Loucy (cell line): Measurements from ENCODE around the gene NFATC1.
"Not testable (repeated sequence)": the region's sequence is repeated elsewhere in the genome, so short reads cannot be mapped to it uniquely, and the experiment has no call there.

ENCODE experiments used
- H2AFZ ChIP-seq: fragments of 200-600 bp; sonication (generic); 2 replicates; pipeline ENCODE4 v1.6.0; 2016; ENCODE audit warnings: antibody characterized with exemption, mild to moderate bottlenecking, low read length, moderate library complexity
- H3F3A ChIP-seq: fragments of 200-600 bp; 2 replicates; pipeline ENCODE4 v1.6.0; 2016; ENCODE audit warnings: antibody characterized with exemption, low read depth, mild to moderate bottlenecking
- H3K27me3 ChIP-seq: fragments of 200-600 bp; sonication (generic); 2 replicates; pipeline ENCODE4 v1.6.1; 2014; ENCODE audit warnings: low read length, mild to moderate bottlenecking; ENCODE audit not compliant: insufficient read depth, poor library complexity, severe bottlenecking
- H3K36me3 ChIP-seq: fragments of 200-600 bp; sonication (generic); 2 replicates; pipeline ENCODE4 v1.6.1; 2016; ENCODE audit warnings: low read length; ENCODE audit not compliant: insufficient read depth
- H3K4me1 ChIP-seq: fragments of 200-600 bp; sonication (generic); 2 replicates; pipeline ENCODE4 v1.5.1; 2014; ENCODE audit warnings: low read length, mild to moderate bottlenecking; ENCODE audit not compliant: insufficient read depth, poor library complexity, severe bottlenecking
- H3K4me2 ChIP-seq: fragments of 200-600 bp; sonication (generic); 2 replicates; pipeline ENCODE4 v1.6.0; 2014; ENCODE audit warnings: antibody characterized with exemption, low read length, low read depth, mild to moderate bottlenecking; ENCODE audit not compliant: poor library complexity, severe bottlenecking
- H3K4me3 ChIP-seq: fragments of 200-600 bp; sonication (generic); 2 replicates; pipeline ENCODE4 v1.5.1; 2014; ENCODE audit warnings: low read length, mild to moderate bottlenecking, mixed read lengths; ENCODE audit not compliant: poor library complexity, severe bottlenecking
- H3K79me2 ChIP-seq: fragments of 200-600 bp; sonication (generic); 2 replicates; pipeline ENCODE4 v1.6.1; 2014; ENCODE audit warnings: low read length; ENCODE audit not compliant: insufficient read depth
- H3K9ac ChIP-seq: fragments of 200-600 bp; sonication (generic); 2 replicates; pipeline ENCODE4 v1.6.0; 2014; ENCODE audit warnings: mild to moderate bottlenecking, low read depth, low read length, moderate library complexity; ENCODE audit not compliant: poor library complexity, severe bottlenecking
- H3K9me2 ChIP-seq: fragments of 200-600 bp; sonication (generic); replicated peaks from 2 replicates; pipeline ENCODE4 v1.6.1; 2016; ENCODE audit warnings: low read depth, low read length, mixed read lengths
- H3K9me3 ChIP-seq: fragments of 200-600 bp; sonication (generic); 2 replicates; pipeline ENCODE4 v1.6.1; 2014; ENCODE audit warnings: mild to moderate bottlenecking, antibody characterized with exemption, low read length, low read depth; ENCODE audit not compliant: insufficient read depth
- H4K20me1 ChIP-seq: fragments of 200-600 bp; sonication (generic); 2 replicates; pipeline ENCODE4 v1.6.0; 2014; ENCODE audit warnings: antibody characterized with exemption, low read length, mild to moderate bottlenecking; ENCODE audit not compliant: insufficient read depth, poor library complexity, severe bottlenecking
- CTCF ChIP-seq: fragments of 200-600 bp; sonication (generic); conservative IDR thresholded peaks from 2 replicates; pipeline ENCODE4 v1.5.1; 2014; ENCODE audit warnings: mild to moderate bottlenecking, antibody characterized with exemption, low read length
- EZH2phosphoT487 ChIP-seq: fragments of 200-600 bp; IDR thresholded peaks from 2 replicates; pipeline ENCODE4 v1.6.1; 2018; ENCODE audit warnings: antibody characterized with exemption, mild to moderate bottlenecking, moderate library complexity, borderline replicate concordance

Gene NFATC1

GRCh38 chr18:79481046-79481790, 85.5 kb downstream of the NFATC1 start:
- H3K9me3 ChIP-seq = no peaks in the 10 kb centered on the region
- no peaks in the 10 kb centered on the region for H3K27me3 ChIP-seq
- no peak overlapping the region for H2AFZ ChIP-seq
- peaks cover 3% of the 10 kb centered on the region for H3K4me1 ChIP-seq
- no peak overlapping the region for H3K4me2 ChIP-seq
- no peaks in the 10 kb centered on the region for H3K79me2 ChIP-seq
- no peak overlapping the region for H3K9ac ChIP-seq
- no peaks in the 10 kb centered on the region for H3F3A ChIP-seq
- no peak overlapping the region for H3K4me3 ChIP-seq
- no peaks in the 10 kb centered on the region for H3K9me2 ChIP-seq
- no peak for TF ChIP-seq EZH2phosphoT487
- no peak for TF ChIP-seq CTCF
- H4K20me1 ChIP-seq = no peaks in the 10 kb centered on the region
- 0 out of 2 replicates have a peak, but pooled peaks cover 4% of the 10 kb centered on the region for H3K36me3 ChIP-seq

- not testable (repeated sequence) for H3K4me1 ChIP-seq, H3K4me2 ChIP-seq, H4K20me1 ChIP-seq, H3K4me3 ChIP-seq, H3K9ac ChIP-seq, H2AFZ ChIP-seq, H3K79me2 ChIP-seq, H3F3A ChIP-seq, H3K27me3 ChIP-seq, H3K9me2 ChIP-seq, H3K9me3 ChIP-seq
- peaks cover 11% of the 10 kb centered on the region; the same call in 1 of the 2 replicates for H3K36me3 ChIP-seq
Observed at GRCh38 chr18:79483393-79483792, 87.7 kb downstream of the NFATC1 start.

GRCh38 chr18:79483971-79484491, 88.3 kb downstream of the NFATC1 start:
- H3K9me2 ChIP-seq = no peaks in the 10 kb centered on the region
- H3K36me3 ChIP-seq = peaks cover 11% of the 10 kb centered on the region; the same call in 1 of the 2 replicates

More at GRCh38 chr18:79483971-79484491, 88.3 kb downstream of the NFATC1 start:
- Histone ChIP-seq H2AFZ (no peak overlapping the region), H3K9ac (no peak overlapping the region), H3K4me1 (no peaks in the 10 kb centered on the region), H3K27me3 (no peaks in the 10 kb centered on the region), H3K79me2 (no peaks in the 10 kb centered on the region), H3K9me3 (no peaks in the 10 kb centered on the region), H4K20me1 (no peaks in the 10 kb centered on the region), H3K4me2 (no peak overlapping the region), H3F3A (no peaks in the 10 kb centered on the region), H3K4me3 (no peak overlapping the region)
- TF ChIP-seq EZH2phosphoT487 (no peak), CTCF (no peak)
